Activated CD4-positive, alpha-beta T cell treated with anti-CD3 and anti-CD28 coated beads for 24 hours (primary cell): ENCODE measurements around the gene TMEM18.
"Not testable (repeated sequence)": the region's sequence is repeated elsewhere in the genome, so short reads cannot be mapped to it uniquely, and the experiment has no call there.

Experiments
- DNase-seq, 2 donors: peaks; one replicate each; pipeline ENCODE4 v3.0.0-alpha.2; 2020; ENCODE audit warnings: low read depth in 2 of 2

Gene TMEM18

GRCh38 chr2:693606-694005 lies 16.4 kb upstream of the TMEM18 start:
- no peak for DNase-seq

- no peak for DNase-seq
Measured at GRCh38 chr2:692767-693166, 15.6 kb upstream of the TMEM18 start.

- no peak for DNase-seq
Measured at GRCh38 chr2:691821-692761, 14.9 kb upstream of the TMEM18 start.

GRCh38 chr2:690799-691198 lies 13.6 kb upstream of the TMEM18 start:
- DNase-seq: no peak

GRCh38 chr2:689877-690510 lies 12.8 kb upstream of the TMEM18 start:
- no peak for DNase-seq

- no peak for DNase-seq
Measured at GRCh38 chr2:689237-689636, 12.0 kb upstream of the TMEM18 start.

- DNase-seq: no peak
Measured at GRCh38 chr2:688504-689076, 11.4 kb upstream of the TMEM18 start.

- DNase-seq: no peak
Measured at GRCh38 chr2:685421-685820, 8.2 kb upstream of the TMEM18 start.

- DNase-seq: not testable (repeated sequence)
Measured at GRCh38 chr2:684913-685312, 7.7 kb upstream of the TMEM18 start.

- DNase-seq: no peak
Measured at GRCh38 chr2:682226-682625, 5.0 kb upstream of the TMEM18 start.

GRCh38 chr2:681312-681711 lies 4.1 kb upstream of the TMEM18 start:
- no peak for DNase-seq

GRCh38 chr2:680496-680895 lies 3.3 kb upstream of the TMEM18 start:
- no peak for DNase-seq

- no peak for DNase-seq
Measured at GRCh38 chr2:678964-679363, 1.8 kb upstream of the TMEM18 start.

GRCh38 chr2:677959-678550 lies 849 bp upstream of the TMEM18 start:
- no peak for DNase-seq

GRCh38 chr2:676647-677055 lies 555 bp downstream of the TMEM18 start:
- DNase-seq: peak in 1 of 2 donors; percentile 96

- DNase-seq: peak; percentile 19 to 23
Measured at GRCh38 chr2:675982-676646, 1.1 kb downstream of the TMEM18 start.

GRCh38 chr2:675460-675859 lies 1.7 kb downstream of the TMEM18 start:
- no peak for DNase-seq

GRCh38 chr2:675051-675450 lies 2.2 kb downstream of the TMEM18 start:
- no peak for DNase-seq

GRCh38 chr2:674321-674985 lies 2.8 kb downstream of the TMEM18 start:
- DNase-seq: no peak

GRCh38 chr2:673615-674320 lies 3.4 kb downstream of the TMEM18 start:
- no peak for DNase-seq

- DNase-seq: no peak
Measured at GRCh38 chr2:673016-673415, 4.2 kb downstream of the TMEM18 start.
